Stimulated activated naive CD8-positive, alpha-beta T cell treated with anti-CD3 and anti-CD28 coated beads, Interleukin-15, Interleukin-2, amounts not matched to agents 100 U/mL and 50 U/mL, for 24 hours (primary cell): ENCODE results near the gene ZNF268.
"Not testable (repeated sequence)": the region's sequence is repeated elsewhere in the genome, so short reads cannot be mapped to it uniquely, and the experiment has no call there.

Experiments used
- ATAC-seq: fragments of 150-1000 bp; cut with Tn5 transposase; one replicate; pipeline ENCODE4 v1.10.0; 2021
- DNase-seq: peaks from one replicate; pipeline ENCODE4 v3.0.0; 2021

Gene ZNF268

DNA sequence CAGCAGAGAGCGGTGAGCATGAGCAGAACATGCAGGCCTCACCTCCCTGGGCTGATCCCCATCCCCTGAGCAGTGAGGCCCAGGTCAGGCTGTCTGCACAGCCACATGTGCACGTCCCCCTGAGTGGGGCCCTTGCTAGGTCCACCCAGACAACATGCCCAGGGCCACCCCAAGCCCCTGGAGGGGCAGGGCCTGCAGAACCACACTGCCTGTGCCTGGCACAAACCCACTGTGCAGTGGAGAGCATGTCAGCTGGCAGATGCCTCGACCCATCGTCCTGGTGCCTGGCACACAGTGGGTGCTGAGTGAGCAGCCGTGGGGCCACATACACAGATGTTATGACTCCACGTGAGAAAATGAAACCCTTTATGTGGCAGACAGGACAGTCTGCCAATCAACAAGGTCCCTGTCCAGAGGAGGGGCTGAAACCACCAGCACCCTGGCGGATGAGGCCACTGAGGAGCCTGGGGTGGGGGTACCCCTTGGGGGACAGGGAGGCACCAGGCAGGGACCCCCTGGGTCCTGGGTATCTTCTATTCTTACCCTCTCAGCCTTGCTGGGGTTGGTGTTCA is 46.1 kb downstream of the ZNF268 start:
- no peak for DNase-seq
- no peak for ATAC-seq

DNA sequence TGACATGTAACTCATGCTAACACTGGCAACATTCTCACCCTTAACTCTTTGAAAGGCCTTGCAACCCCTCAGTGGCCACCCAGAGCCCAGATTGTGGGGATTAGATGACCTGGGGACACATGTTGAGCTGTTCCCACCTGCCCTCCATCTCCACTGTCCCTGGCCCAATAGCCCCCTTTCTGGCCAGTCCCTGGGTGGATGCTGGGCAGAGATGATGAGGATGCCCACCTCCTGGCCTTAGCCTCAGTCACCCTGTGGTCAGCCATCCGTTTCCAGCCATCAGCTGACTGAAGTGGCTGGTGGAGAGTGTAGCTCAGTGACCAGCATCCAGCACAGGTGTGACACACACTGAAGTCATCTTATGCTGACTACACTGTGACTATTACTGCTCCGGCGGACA is 49.7 kb downstream of the ZNF268 start:
- DNase-seq, result no peak
- ATAC-seq, result no peak

DNA sequence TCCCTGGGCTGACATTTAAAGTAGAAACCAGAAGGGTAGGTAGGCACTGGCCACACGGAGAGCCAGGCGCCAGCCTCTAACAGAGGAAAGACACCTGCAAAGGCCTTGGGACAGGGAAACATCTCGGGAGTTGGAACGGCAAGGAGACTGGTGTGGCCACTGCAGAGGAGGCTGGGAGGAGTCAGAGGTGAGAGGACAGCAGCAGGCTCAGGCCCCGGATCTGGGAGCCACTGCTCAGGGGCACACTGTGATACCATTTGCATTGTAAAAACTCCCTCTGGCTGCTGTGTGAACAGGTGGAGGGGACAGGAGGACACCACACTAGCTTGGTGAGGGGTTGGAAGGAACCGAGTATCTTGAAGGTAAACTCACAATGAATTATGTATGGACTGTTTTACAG is 51.7 kb downstream of the ZNF268 start:
- ATAC-seq, result no peak

DNA sequence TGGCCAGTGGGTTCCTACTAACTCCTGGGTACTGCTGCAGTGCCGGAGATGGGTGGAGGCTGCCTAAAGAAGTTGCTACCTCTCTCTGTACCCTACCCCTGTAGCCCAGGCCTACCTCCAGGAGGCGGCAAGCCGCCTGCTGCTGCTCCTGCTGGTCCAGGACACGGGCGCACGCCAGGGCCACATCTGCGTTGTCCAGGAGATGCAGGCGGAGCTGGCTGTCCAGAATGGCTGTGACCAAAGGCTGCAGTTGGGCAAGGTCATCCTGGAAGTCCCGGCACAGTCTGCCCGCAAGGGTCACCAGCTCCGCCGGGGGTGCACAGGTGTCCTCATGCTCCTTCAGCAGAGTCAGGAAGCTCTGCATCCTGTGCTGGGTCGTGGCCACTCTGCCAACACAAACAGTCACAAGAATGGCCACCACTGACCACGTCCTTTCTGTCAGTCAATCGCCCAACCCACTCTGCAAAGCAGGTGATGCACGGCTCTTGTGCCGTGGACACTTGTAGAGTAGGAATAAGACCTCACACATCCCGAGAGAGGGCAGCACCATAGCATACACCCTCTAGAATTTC is 52.8 kb downstream of the ZNF268 start:
- ATAC-seq (no peak), DNase-seq (no peak)

More for the DNA sequence above, 51.7 kb downstream of the ZNF268 start:
- no peak for DNase-seq

DNA sequence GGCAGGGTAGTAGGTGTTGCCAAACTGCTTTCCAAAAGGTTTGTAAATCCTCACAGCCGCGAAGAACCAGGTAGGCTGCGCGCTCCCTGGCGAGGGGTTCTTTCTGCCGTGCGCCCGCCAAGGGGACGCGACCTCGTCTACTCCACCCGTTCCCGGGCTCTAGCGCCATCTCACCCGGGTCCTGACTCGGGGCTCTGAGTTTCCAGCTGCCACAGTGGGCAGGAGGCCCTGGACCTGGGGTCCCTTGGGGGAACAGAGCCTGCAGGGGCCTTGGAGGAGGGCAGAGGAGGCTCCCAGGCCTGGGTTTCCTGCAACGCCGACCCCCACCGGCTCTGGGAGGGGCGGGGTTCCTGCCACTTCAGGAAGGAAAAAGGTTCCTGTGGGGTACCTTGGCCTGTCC is 53.7 kb downstream of the ZNF268 start:
- ATAC-seq (no peak), DNase-seq (no peak)

DNA sequence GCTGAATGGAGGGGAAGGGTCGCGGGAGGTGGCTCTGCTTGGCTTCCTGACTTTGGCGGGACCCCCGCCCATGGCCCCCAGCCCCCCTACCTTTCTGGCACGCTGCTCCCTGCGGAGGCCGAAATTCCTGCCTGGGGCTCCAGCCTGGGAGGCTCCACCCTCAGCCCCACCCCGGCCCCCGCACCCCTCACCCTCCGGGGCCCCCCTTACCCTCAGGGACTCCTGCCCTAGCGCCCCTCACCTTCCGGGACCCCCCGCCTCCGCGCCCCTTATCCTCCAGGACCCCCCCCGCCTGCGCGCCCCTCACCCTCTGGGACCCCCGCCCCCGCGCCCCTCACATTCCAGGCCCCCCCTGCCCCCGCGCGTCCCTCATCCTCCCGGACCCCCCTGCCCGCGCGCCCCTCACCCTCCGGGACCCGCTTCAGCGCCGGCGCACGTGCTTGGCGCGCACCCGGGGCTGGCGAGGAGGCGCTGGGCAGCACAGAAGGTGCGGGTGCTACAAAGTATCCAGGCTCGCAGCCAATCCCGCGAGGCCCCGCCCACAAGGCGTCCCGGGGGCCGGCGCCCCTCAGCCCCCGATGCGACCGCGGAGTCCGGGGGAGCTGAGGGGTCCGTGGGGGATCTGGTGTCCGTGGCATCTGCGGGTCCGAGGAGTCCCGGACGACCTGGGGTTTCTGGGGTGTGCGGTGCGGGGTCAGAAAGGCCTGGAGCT is 54.3 kb downstream of the ZNF268 start, which contains the start of gene ANHX:
TSS of gene ANHX (minus strand) at position 477 of the 712 bp plus-strand sequence. CDS start 1,521 bp downstream, outside the sequence.
- ATAC-seq (no peak), DNase-seq (no peak)

DNA sequence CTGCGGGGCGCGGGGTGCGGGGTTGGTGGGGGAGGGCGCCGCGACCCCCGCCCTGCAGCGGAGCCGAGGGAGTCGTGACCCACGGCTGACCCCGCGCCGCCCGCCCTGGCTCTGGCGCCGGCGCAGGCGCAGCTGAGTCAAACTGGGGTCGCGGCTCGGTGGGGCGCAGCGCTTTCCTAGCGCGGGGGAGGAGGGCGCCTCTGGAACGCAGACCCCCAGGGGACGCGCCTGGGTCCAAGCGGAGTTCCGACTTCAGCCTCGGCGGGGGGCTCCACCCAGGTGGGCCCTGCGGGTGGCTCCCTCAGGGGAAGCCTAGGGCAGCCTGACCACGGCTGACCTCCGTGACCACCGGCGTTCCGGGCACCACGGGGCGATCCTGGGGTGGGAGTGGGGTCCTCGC is 54.8 kb downstream of the ZNF268 start:
- ATAC-seq, result no peak
- DNase-seq, result no peak

DNA sequence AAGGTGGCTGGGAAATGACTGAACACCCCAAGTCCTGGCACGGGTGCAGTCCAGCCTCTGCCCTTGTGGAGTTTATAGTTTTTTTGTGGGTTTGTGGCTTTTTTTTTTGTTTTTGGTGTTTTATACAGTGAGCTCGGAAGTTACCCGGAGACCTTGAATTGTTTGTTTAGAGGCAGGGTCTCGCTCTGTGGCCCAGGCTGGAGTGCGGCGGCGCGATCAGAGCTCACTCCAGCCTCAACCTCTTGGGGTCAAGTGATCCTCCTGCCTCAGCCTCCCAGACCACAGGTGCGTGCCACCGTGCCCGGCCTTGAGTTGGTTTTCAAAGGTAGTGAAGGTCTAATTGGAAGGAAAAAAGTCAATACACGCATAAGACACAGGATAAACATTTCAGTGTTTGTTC is 55.3 kb downstream of the ZNF268 start:
- ATAC-seq, result no peak
- no peak for DNase-seq

DNA sequence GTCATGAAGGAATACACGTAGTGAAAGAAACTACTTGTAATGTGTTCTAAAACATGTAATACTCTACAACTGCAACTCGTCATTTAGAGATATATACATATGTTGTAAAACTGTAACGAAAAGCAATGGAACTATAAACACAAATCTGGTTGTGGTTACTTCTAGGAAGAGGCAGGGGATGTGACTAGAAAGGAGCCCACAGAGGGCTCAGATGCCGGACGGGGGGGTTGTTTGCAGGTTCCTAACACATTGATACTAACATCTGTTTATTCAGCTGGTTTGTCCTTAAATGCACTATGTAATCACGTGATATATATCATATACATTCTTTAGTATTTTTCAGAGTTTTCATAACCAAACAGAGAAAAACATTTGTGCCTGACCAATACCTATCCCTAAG is 70.4 kb downstream of the ZNF268 start:
- ATAC-seq (no peak), DNase-seq (no peak)

DNA sequence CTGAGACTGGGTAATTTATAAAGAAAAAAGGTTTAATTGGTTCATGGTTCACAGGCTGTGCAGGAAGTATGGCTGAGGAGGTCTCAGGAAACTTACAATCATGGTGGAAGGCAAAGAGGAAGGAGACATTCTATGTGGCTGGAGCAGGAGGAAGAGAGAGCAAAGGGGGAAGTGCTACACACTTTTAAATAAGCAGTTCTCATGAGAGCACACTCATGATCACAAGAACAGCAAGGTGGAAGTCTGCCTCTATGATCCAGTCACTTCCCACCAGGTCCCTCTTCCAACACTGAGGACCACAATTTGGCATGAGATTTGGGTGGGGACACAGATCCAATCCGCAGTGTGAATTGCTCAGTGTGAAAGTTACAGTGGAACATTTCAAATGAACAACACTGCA is 74.5 kb downstream of the ZNF268 start:
- not testable (repeated sequence) for ATAC-seq, DNase-seq

DNA sequence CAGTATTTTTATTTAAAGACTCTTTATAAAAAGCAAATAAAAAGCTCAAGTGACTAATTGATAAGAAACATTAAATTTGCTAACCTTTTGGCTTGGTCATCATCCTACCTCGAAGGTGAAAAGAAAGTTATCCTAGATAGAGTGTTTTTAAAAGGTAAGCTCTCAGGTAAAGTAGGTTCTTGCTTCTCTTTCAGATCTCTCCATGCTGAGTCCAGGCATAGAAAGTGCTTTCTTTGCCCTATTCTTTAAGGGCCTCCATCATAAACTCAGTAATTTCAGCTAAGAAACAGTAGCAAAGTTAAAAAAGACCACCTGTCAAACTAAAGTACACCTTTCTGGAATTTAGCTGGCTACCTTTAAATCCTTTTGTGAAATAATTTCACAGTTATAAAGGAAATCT is 75.0 kb downstream of the ZNF268 start:
- ATAC-seq (no peak), DNase-seq (no peak)

DNA sequence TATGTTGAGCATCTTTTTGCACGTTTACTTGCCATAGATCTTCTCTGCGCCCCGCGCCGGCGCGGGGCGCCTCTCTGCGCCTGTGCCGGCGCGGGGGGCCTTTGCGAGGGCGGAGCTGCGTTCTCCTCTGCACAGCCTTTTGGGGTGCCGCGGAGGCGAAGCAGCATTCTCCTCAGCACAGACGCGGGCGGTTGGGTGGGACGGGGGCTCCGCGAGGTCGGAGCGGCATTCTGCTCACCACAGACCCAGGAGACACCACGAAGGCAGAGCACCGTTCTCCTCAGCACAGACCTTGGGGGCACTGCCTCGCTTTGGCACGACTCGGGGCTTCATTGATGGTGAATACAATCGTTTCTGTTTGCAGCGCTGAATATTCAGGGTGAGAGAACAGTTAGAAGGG is 82.9 kb downstream of the ZNF268 start:
- DNase-seq (no peak), ATAC-seq (no peak)
